ENCODE data around the gene GJB1. TPM values are rescaled to one million over a fixed set of nuclear protein-coding genes. Genes with fewer than 3 reads are reported as not detected.
A peak's percentile ranks its signal among the peaks of the same experiment; 100 is the strongest.
"Not testable (repeated sequence)": the region's sequence is repeated elsewhere in the genome, so short reads cannot be mapped to it uniquely, and the experiment has no call there.

The GJB1 gene
- total RNA-seq, 2 experiments from 2014 or later, result not detected

GRCh38 chrX:71178908-71179307 is 44.1 kb upstream of the GJB1 start:
- intact Hi-C loops (cut with micrococcal nuclease; ENCODE audit: unreplicated experiment), result loop anchor here (1.0 to 10.0 kb wide), 3 partner anchors 81 to 208 kb away; no protein-coding TSS in a partner anchor
- ChIA-PET POLR2A (interaction anchor here (1.1 kb wide), 1 partner anchor 61 kb away, joined by 6 read pairs; the partner anchor contains the start of gene MED12), CTCF (ENCODE audit: unreplicated experiment) (interaction anchor here (0.6 kb wide), 1 partner anchor 83 kb away, joined by 5 read pairs; the partner anchor contains the start of gene FOXO4)
- no peak overlapping the region for H3K27ac ChIP-seq (ENCODE audit: low read depth, low read length, poor library complexity, severe bottlenecking)
- peaks cover 26% of the 10 kb centered on the region for H3K4me1 ChIP-seq (ENCODE audit: insufficient read depth, low read length, poor library complexity, severe bottlenecking)
- H3K4me2 ChIP-seq (ENCODE audit: low read length), result no peak overlapping the region
- H2AFZ ChIP-seq (ENCODE audit: low read length), result no peak overlapping the region
- no TSS peak for BruUV-seq (replicated peaks)
- no peaks in the 10 kb centered on the region for H4K20me1 ChIP-seq (ENCODE audit: insufficient read depth, low read length)
- H3K9me2 ChIP-seq (ENCODE audit: insufficient read depth, low read length), result no peaks in the 10 kb centered on the region
- no peaks in the 10 kb centered on the region for H3K79me2 ChIP-seq (ENCODE audit: insufficient read depth, low read depth, low read length)
- H3K4me3 ChIP-seq (ENCODE audit: low read depth, low read length, poor library complexity, severe bottlenecking), result no peak overlapping the region
- peak; percentile 64 for DNase-seq (ENCODE audit: low spot score)
- no peaks in the 10 kb centered on the region for H3K9me3 ChIP-seq (ENCODE audit: low read length)
- peaks cover 56% of the 10 kb centered on the region for H3K36me3 ChIP-seq (ENCODE audit: insufficient read depth, low read length)
- no peak for TF ChIP-seq EZH2phosphoT487 (IDR thresholded peaks at IDR 0.05; ENCODE audit: borderline replicate concordance, low read depth, low read length)
- TF ChIP-seq, protein P1, sequence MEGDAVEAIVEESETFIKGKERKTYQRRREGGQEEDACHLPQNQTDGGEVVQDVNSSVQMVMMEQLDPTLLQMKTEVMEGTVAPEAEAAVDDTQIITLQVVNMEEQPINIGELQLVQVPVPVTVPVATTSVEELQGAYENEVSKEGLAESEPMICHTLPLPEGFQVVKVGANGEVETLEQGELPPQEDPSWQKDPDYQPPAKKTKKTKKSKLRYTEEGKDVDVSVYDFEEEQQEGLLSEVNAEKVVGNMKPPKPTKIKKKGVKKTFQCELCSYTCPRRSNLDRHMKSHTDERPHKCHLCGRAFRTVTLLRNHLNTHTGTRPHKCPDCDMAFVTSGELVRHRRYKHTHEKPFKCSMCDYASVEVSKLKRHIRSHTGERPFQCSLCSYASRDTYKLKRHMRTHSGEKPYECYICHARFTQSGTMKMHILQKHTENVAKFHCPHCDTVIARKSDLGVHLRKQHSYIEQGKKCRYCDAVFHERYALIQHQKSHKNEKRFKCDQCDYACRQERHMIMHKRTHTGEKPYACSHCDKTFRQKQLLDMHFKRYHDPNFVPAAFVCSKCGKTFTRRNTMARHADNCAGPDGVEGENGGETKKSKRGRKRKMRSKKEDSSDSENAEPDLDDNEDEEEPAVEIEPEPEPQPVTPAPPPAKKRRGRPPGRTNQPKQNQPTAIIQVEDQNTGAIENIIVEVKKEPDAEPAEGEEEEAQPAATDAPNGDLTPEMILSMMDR (conservative IDR thresholded peaks at IDR 0.05; ENCODE audit: low read length), result peak; percentile 77

DNA sequence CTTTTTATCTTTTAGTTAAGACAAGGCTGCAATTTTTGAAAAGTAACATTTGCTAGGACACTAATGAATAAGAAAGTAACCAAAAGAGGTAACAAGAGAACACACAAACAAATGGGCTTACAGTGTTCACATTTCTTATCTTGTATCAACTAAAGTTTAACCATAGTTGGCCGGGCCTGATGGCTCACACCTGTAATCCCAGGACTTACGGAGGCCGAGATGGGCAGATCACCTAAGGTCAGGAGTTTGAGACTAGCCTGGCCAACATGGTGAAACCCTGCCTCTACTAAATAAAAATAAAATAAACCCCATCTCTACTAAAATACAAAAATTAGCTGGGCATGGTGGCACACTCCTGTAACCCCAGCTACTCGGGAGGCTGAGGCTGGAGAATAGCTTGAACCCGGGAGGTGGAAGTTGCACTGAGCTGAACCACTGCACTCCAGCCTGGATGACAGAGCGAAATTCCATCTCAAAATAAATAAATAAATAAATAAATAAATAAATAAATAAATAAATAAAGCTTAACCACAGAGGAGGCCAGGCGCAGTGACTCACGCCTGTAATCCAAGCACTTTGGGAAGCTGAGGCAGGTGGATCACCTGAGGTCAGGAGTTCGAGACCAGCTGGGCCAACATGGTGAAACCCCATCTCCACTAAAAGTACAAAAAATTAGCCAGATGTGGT is 42.3 kb upstream of the GJB1 start:
- ChIA-PET POLR2A (interaction anchor here (0.8 to 3.9 kb wide), 3 partner anchors 17 to 74 kb away, joined by 4 to 46 read pairs (median 22); partner anchors contain the start of genes MED12 and ZMYM3), CTCF (ENCODE audit: unreplicated experiment) (interaction anchor here (1.2 kb wide), 1 partner anchor 18 kb away, joined by 4 read pairs; no protein-coding TSS in a partner anchor)
- not testable (repeated sequence) for DNase-seq (ENCODE audit: low spot score)

DNA sequence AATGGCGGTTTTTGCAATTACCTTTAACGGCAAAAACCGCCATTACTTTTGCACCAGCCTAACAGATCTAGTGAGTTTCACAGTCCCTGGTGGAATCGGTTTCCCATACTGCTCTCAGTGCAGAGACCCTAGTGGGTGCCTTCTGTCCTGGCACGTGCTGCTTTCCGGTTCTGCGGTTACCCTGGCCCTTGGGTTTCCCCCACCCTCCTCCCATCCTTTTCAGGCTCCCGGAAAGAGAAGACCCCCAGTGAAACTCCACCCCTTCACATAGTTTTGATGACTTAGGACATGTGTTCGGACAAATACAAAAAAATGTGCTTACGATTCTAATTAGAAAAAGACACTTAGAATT is 41.5 kb upstream of the GJB1 start:
- Histone ChIP-seq H3K36me3 (ENCODE audit: insufficient read depth, low read length) (peaks cover 44% of the 10 kb centered on the region), H3K4me3 (ENCODE audit: low read depth, low read length, poor library complexity, severe bottlenecking) (peak overlapping the region; percentile 66), H3K4me2 (ENCODE audit: low read length) (peak overlapping the region; percentile 81), H2AFZ (ENCODE audit: low read length) (peak overlapping the region; percentile 85; the same call in 1 of the 2 replicates), H3K9me3 (ENCODE audit: low read length) (no peaks in the 10 kb centered on the region), H3K79me2 (ENCODE audit: insufficient read depth, low read depth, low read length) (no peaks in the 10 kb centered on the region), H3K27ac (ENCODE audit: low read depth, low read length, poor library complexity, severe bottlenecking) (peak overlapping the region; percentile 93), H3K4me1 (ENCODE audit: insufficient read depth, low read length, poor library complexity, severe bottlenecking) (peaks cover 26% of the 10 kb centered on the region), H4K20me1 (ENCODE audit: insufficient read depth, low read length) (no peaks in the 10 kb centered on the region), H3K9me2 (ENCODE audit: insufficient read depth, low read length) (no peaks in the 10 kb centered on the region)
- TF ChIP-seq EZH2phosphoT487 (IDR thresholded peaks at IDR 0.05; ENCODE audit: borderline replicate concordance, low read depth, low read length), result no peak
- TF ChIP-seq, protein P1 (conservative IDR thresholded peaks at IDR 0.05; ENCODE audit: low read length), result no peak
- intact Hi-C loops (cut with micrococcal nuclease; ENCODE audit: unreplicated experiment), result no loop called here
- POLR2A ChIA-PET, result interaction anchor here (0.7 to 3.9 kb wide), 5 partner anchors 16 to 1468 kb away, joined by 3 to 46 read pairs (median 4); partner anchors contain the start of genes MED12, NONO and ZMYM3
- DNase-seq (ENCODE audit: low spot score), result peak; percentile 57
- BruUV-seq (replicated peaks), result no TSS peak
- CTCF ChIA-PET (ENCODE audit: unreplicated experiment), result interaction anchor here (1.6 kb wide), 1 partner anchor 16 kb away, joined by 4 read pairs; no protein-coding TSS in a partner anchor

More for the DNA sequence above, 42.3 kb upstream of the GJB1 start:
- Histone ChIP-seq H3K36me3 (ENCODE audit: insufficient read depth, low read length) (peaks cover 44% of the 10 kb centered on the region), H3K27ac (ENCODE audit: low read depth, low read length, poor library complexity, severe bottlenecking) (peak overlapping the region; percentile 93), H3K4me2 (ENCODE audit: low read length) (peak overlapping the region; percentile 81; the same call in 1 of the 2 replicates), H3K4me1 (ENCODE audit: insufficient read depth, low read length, poor library complexity, severe bottlenecking) (peaks cover 26% of the 10 kb centered on the region)
- BruUV-seq (replicated peaks); H3K4me3 ChIP-seq (ENCODE audit: low read depth, low read length, poor library complexity, severe bottlenecking); H2AFZ ChIP-seq (ENCODE audit: low read length); H3K9me2 ChIP-seq (ENCODE audit: insufficient read depth, low read length); intact Hi-C loops (cut with micrococcal nuclease; ENCODE audit: unreplicated experiment); H3K9me3 ChIP-seq (ENCODE audit: low read length); H4K20me1 ChIP-seq (ENCODE audit: insufficient read depth, low read length); H3K79me2 ChIP-seq (ENCODE audit: insufficient read depth, low read depth, low read length): not testable (repeated sequence)
